GM21423 (cell line): ENCODE measurements around the gene BRPF1.

ENCODE experiments used
- ATAC-seq: cut with Tn5 transposase; IDR thresholded peaks from one replicate; pipeline ENCODE4 v1.9.1; 2021; ENCODE audit warnings: mild to moderate bottlenecking, moderate library complexity; ENCODE audit not compliant: unreplicated experiment

The BRPF1 gene

DNA sequence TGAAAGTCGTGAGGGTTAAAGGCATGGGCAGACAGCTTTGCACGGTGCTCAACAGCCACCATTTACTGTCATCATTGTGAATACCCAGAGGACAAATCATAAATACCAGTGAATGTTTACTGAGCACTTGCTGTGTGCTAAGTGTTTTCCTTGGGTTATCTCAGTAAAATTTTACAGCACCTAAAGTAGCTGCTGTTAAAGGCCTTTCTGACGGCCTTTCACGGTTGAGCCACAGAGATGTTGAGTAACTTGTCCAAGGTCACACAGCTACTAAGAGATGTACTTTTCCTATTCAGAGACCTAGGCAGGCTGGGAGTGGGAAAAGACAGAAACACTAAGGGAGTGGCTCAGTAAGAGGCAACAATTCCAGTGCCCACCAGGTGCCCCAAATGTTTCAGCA lies 28.3 kb upstream of the BRPF1 start:
- no peak for ATAC-seq

DNA sequence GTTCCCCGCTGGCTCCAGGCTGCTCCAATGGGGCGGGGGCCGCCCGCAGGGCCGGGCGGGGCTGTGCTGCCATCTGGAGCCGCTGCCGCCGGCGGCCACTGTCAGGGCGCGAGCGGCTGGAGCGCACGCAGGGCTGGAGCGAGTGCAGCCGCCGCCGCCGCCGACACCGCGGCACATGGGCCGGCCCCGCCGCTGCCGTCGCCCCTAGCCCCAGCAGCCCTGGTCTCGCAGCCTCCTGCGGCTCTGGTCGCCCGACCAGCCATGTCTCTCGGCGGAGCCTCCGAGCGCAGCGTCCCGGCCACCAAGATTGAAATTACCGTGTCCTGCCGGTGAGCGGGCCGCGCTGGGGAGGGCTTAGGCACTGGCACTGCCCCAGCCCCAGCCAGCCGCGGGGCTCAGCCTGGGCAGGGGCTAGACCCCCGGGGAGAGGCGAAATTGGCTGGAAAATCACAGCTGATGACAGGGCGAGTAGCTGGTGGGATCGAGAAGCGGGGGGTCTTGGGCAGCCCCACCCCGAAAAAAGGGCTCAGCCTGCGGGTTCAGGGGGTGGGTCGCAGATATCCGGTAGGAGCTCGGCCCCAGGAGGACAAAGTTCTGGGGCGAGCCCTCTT lies 27.7 kb upstream of the BRPF1 start, which contains the start of gene CPNE9:
Gene CPNE9, plus strand, starts transcription at position 98 of the 611 bp plus-strand sequence. Its CDS starts 164 bp downstream, at position 262.
- no peak for ATAC-seq

DNA sequence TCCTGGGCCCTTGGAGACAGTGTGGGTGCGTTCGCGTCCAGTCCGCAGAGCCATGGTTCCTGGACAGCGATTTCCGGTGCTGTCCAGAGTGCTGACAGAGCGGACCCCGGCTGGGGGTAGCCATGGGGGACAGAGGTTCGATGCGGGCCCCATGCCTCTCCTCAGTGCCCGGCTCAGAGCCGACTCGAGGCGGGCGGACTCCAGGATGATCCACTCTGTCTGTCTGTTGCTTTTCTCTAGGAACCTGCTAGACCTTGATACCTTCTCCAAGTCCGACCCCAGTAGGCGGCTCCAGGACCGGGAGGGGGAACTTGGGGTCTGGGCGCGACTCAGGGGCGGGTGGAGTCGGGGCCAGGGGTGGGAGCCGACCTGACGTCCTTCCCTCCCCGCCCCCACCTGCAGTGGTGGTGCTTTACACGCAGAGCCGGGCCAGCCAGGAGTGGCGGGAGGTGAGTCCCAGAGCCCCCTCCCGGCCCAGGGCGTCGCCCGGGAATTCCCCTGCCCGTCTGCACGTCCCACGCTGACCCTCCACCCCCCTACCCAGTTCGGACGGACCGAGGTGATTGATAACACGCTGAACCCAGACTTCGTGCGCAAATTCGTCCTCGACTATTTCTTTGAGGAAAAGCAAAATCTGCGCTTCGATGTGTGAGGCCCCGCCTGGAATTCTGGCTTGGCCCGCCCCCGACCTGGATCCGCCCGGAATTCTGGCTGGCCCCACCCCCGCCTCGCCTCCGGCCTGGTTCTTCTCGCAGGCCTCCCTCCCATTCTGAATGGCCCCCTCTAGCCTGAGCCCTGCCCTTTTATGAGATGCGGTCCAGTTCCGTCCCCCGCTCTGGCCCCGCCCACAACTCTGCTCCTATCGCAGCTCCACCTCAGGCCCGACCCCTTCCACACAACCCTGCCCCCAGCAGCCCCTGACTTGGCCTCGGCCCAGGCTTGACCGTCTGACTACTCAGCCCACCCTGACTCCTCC lies 26.9 kb upstream of the BRPF1 start:
- ATAC-seq, result no peak

GRCh38 chr3:9710174-9710739 lies 21.3 kb upstream of the BRPF1 start:
- ATAC-seq, result no peak

DNA sequence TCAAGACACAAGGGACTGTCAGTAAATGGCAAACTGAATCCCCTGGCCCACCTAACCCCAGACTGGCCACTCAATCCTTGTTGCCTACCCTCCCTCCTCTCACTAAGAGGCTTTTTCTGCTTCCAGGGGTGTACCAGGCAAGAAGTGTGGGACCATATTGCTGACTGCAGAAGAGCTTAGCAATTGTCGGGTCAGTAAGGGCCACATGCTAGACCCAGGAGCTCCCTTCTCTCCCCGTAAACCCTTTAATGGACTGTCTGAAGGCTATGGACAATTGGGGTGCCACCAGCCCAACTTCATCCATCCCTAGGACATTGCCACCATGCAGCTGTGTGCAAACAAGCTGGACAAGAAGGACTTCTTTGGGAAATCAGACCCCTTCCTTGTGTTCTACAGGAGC lies 19.1 kb upstream of the BRPF1 start:
- no peak for ATAC-seq

DNA sequence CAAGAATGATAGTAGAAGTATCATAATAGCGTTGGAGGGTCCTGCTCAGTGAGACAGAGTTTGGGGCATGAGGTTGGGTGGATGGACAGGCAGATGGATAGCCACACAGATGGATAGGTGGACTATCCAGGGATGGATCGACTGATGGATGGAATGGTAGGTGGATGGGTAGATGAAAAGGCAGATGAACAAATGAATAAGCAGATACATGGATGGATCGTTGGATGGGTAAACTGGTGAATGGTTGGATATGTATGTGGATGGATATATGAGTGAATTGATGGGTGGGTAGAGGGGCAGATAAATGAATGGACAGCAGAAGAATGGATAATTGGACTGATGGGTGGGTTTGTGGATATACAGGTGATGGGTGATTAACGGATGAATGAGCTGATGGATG lies 18.4 kb upstream of the BRPF1 start:
- no peak for ATAC-seq

DNA sequence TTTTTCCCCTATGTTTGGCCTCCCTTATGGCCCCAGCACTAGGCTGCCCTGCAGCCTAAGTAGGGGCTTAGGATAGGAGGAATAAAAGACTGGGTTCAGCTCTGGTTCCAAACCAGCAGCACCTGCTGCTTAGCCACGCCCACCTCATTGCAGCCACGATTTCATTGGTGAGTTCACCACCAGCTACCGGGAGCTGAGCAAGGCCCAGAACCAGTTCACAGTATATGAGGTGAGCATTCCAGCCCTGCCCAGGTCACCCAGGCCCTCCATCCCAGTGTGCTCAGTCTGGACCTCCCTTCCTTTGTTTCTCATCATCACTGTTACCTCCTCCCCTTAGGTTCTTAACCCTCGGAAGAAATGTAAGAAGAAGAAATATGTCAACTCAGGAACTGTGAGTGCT lies 16.4 kb upstream of the BRPF1 start:
- no peak for ATAC-seq

- no peak for ATAC-seq
Observed at GRCh38 chr3:9715764-9716437, 15.6 kb upstream of the BRPF1 start.

DNA sequence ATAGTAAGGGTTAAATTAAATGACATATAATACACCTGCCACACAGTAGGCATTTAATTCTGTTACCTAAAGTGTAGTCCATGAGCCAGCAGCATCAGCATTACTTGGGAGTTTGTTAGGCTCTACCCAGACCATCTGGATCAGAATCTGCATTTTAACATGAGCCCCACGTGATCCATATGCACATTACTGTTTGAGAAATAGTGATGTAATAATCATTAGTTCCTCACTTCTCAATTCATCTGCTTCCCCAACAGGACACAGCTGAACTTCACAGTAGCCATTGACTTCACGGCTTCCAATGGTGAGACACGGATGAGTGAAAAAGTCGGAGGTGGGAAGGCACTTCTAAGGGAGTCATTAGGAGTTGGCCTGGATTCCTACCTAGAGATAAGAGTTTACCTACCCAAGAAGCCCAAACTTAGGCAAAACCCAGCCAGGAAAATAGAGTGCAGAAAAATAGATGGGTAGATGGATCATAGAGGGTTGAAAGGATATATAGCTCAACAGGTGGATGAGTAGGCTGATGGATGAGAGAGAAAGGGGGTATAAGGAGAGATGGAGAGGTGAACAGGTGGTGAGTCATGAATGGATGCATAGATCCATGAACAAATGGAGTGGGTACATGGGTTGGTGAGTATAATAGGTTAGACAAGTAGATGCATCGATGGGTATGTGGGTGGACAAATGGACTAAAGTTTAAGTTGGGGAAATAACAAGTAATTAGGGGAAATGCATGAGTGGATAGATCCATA lies 14.6 kb upstream of the BRPF1 start:
- ATAC-seq, result no peak

DNA sequence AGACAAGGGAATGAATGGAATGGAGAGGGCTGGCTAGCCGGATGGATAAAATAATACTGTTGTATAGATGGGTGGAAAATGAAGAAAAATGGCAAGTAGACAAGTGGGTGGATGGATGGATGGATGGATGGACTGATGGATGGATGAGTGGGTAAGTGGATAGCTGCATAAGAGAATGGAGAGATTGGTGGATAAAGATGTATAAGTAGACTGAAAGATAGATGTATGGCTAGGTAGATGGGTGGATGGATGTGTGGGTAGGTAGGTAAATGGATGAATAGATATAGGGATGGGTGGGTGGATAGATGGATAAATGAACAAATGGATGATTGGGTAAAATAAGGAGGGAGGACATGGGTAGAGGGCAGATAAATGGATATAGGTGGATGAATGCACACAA lies 14.0 kb upstream of the BRPF1 start:
- ATAC-seq, result no peak

GRCh38 chr3:9718118-9718517 lies 13.4 kb upstream of the BRPF1 start:
- ATAC-seq, result no peak

DNA sequence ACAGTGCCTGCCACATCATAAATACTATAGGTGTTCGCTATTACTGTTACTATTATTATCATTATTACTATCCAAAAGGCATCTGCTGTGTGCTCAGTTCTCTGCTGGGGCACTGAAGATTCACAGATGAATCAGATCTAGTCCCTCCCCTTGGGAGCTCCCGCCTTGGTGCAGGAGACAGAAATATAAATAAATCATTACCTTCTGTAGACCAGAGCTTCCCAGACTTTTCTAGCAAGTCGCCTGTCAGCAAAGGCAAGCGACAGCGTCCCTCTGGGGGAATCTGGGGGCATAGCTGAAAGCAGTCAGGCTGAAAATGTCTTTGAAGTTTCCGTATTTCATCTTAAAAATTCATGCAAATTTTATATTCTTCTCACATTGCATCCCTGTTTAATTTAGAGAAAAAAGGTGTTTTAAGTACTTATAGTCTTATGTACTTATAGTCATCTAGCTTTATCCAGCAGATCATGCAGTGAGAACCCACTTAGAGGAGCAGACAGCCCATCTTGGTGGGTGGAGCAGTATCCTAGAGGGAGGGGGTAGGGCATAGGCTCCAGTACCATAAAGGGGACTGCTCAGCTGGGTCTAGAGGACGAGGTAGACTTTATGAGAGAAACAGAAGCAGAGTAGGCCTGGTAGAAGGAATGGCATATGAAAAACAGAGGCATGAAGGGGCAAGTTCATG lies 10.4 kb upstream of the BRPF1 start:
- ATAC-seq, result no peak

DNA sequence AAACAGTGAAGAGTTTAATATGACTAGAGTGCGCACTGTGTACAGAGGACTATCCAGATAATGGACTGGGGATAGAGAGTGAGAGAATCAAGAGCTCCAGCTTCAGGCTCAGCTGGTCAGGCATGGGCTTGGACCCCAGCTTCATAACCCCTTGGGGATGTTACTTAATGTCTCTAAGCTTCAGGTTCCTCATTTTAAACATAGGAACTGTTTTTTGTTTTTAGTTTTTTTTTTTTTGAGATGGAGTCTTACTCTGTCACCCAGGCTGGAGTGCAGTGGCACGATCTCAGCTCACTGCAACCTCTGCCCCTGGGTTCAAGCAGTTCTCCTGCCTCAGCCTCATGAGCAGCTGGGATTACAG lies 9.9 kb upstream of the BRPF1 start:
- no peak for ATAC-seq

GRCh38 chr3:9725775-9726515 lies 5.6 kb upstream of the BRPF1 start:
- ATAC-seq, result no peak

GRCh38 chr3:9727041-9727595 lies 4.4 kb upstream of the BRPF1 start:
- ATAC-seq, result no peak

GRCh38 chr3:9727743-9728142 lies 3.8 kb upstream of the BRPF1 start:
- ATAC-seq, result no peak

DNA sequence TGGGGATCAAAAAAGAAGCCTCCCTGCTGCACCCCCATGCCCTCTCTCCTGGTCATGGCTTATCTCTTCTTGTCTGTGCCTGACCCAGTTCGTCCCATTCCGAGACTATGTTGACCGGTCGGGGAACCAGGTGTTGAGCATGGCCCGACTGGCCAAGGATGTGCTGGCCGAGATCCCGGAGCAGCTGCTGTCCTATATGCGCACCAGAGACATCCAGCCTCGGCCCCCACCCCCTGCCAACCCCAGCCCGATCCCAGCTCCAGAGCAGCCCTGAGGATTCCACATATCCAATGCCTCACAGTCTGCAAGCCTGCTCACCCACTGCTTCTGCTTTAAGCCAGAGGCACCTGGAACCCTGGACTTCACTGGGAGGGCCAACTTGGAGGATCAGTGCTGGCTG lies 2.1 kb upstream of the BRPF1 start:
- no peak for ATAC-seq

GRCh38 chr3:9730657-9731205 lies 804 bp upstream of the BRPF1 start:
- ATAC-seq, result peak; percentile 34
